Measurements from ENCODE around the gene KICS2.

DNA sequence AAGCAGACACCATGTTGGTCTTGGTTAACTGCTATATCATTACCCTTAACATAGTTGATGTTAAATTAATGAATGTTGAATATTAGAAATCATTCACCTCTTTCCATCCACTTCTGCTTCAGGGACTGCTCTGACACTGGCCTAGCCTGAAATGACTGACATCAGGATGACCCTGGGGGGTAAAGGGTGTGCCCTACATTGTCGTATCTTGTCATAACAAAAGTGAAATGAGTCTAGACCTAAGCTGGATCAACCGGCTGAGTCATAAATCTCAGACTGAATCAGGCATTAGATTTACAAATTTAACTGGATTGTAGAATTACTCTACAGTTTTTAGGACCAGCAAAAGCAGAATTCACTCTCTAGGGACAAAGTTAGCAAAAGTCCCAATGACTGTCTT, 35.3 kb downstream of the KICS2 start:
- TF ChIP-seq, protein P1, sequence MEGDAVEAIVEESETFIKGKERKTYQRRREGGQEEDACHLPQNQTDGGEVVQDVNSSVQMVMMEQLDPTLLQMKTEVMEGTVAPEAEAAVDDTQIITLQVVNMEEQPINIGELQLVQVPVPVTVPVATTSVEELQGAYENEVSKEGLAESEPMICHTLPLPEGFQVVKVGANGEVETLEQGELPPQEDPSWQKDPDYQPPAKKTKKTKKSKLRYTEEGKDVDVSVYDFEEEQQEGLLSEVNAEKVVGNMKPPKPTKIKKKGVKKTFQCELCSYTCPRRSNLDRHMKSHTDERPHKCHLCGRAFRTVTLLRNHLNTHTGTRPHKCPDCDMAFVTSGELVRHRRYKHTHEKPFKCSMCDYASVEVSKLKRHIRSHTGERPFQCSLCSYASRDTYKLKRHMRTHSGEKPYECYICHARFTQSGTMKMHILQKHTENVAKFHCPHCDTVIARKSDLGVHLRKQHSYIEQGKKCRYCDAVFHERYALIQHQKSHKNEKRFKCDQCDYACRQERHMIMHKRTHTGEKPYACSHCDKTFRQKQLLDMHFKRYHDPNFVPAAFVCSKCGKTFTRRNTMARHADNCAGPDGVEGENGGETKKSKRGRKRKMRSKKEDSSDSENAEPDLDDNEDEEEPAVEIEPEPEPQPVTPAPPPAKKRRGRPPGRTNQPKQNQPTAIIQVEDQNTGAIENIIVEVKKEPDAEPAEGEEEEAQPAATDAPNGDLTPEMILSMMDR (IDR thresholded peaks at IDR 0.05 in 4 of 5, conservative IDR thresholded peaks at IDR 0.05 in 1 of 5) = no peak
- no peak for TF ChIP-seq POLR2A (IDR thresholded peaks at IDR 0.05)

Data from gastrocnemius medialis (tissue), 4 donors.